ENCODE measurements around the gene PAX8. TPM values are rescaled to one million over a fixed set of nuclear protein-coding genes. Genes with fewer than 3 reads are reported as not detected.

PAX8 gene
- total and polyA plus RNA-seq, 2 experiments from 2014 or later: 5.8 to 13.1 TPM

- Histone ChIP-seq H3K36me3 (ENCODE audit: low read depth) (no peaks in the 10 kb centered on the region), H3K9ac (no peak overlapping the region), H3K4me3 (no peak overlapping the region), H3K9me2 (ENCODE audit: insufficient read depth) (no peaks in the 10 kb centered on the region), H4K20me1 (ENCODE audit: insufficient read depth) (no peaks in the 10 kb centered on the region), H3K4me2 (ENCODE audit: unreplicated experiment) (no peak overlapping the region), H3K27ac (no peak overlapping the region), H3K79me2 (ENCODE audit: insufficient read depth) (no peaks in the 10 kb centered on the region), H3K4me1 (ENCODE audit: insufficient read depth) (no peaks in the 10 kb centered on the region), H2AFZ (no peak overlapping the region), H3F3A (ENCODE audit: insufficient read depth) (no peaks in the 10 kb centered on the region), H3K27me3 (replicated peaks; ENCODE audit: insufficient read depth) (no peaks in the 10 kb centered on the region), H3K9me3 (ENCODE audit: low read depth) (no peaks in the 10 kb centered on the region)
- in situ Hi-C loops (cut with MboI): no loop called here
- TF ChIP-seq EZH2 (IDR thresholded peaks at IDR 0.05; ENCODE audit: insufficient read depth, poor library complexity, severe bottlenecking): no peak
- no peak for TF ChIP-seq EZH2phosphoT487 (IDR thresholded peaks at IDR 0.05; ENCODE audit: insufficient read depth, low read depth)
- no peak for DNase-seq
- WGBS, 2 experiments (ENCODE audit: low coverage in 1 of 2, low lambda C conversion rate in 2 of 2, missing lambda C conversion rate in 2 of 2): 73 to 76% methylated on average over 7 of the region's 7 CpGs
Observed at GRCh38 chr2:113192459-113193100, 86.1 kb downstream of the PAX8 start.

GRCh38 chr2:113190871-113191270 lies 87.8 kb downstream of the PAX8 start:
- H3K36me3 ChIP-seq (ENCODE audit: low read depth): no peaks in the 10 kb centered on the region
- no peaks in the 10 kb centered on the region for H3K9me3 ChIP-seq (ENCODE audit: low read depth)
- in situ Hi-C loops (cut with MboI): no loop called here
- H3K4me3 ChIP-seq: no peak overlapping the region
- H3K9ac ChIP-seq: no peak overlapping the region
- TF ChIP-seq EZH2 (IDR thresholded peaks at IDR 0.05; ENCODE audit: insufficient read depth, poor library complexity, severe bottlenecking) (no peak), EZH2phosphoT487 (IDR thresholded peaks at IDR 0.05; ENCODE audit: insufficient read depth, low read depth) (no peak)
- no peak overlapping the region for H2AFZ ChIP-seq
- H3K4me2 ChIP-seq (ENCODE audit: unreplicated experiment): no peak overlapping the region
- H3K4me1 ChIP-seq (ENCODE audit: insufficient read depth): no peaks in the 10 kb centered on the region
- H3K9me2 ChIP-seq (ENCODE audit: insufficient read depth): no peaks in the 10 kb centered on the region
- H4K20me1 ChIP-seq (ENCODE audit: insufficient read depth): no peaks in the 10 kb centered on the region
- DNase-seq: no peak
- 9 to 25% methylated on average over 1 of the region's 1 CpG for WGBS, 2 experiments (ENCODE audit: low coverage in 1 of 2, low lambda C conversion rate in 2 of 2, missing lambda C conversion rate in 2 of 2)
- H3K79me2 ChIP-seq (ENCODE audit: insufficient read depth): no peaks in the 10 kb centered on the region
- no peak overlapping the region for H3K27ac ChIP-seq
- no peaks in the 10 kb centered on the region for H3K27me3 ChIP-seq (replicated peaks; ENCODE audit: insufficient read depth)
- no peaks in the 10 kb centered on the region for H3F3A ChIP-seq (ENCODE audit: insufficient read depth)

GRCh38 chr2:113187771-113188170 lies 91.0 kb downstream of the PAX8 start:
- Histone ChIP-seq H3K36me3 (ENCODE audit: low read depth) (no peaks in the 10 kb centered on the region), H2AFZ (no peak overlapping the region), H3K9ac (no peak overlapping the region), H3K4me2 (ENCODE audit: unreplicated experiment) (no peak overlapping the region), H3K4me1 (ENCODE audit: insufficient read depth) (no peaks in the 10 kb centered on the region), H4K20me1 (ENCODE audit: insufficient read depth) (no peaks in the 10 kb centered on the region), H3K9me3 (ENCODE audit: low read depth) (no peaks in the 10 kb centered on the region), H3K27ac (no peak overlapping the region), H3K79me2 (ENCODE audit: insufficient read depth) (no peaks in the 10 kb centered on the region), H3K27me3 (replicated peaks; ENCODE audit: insufficient read depth) (no peaks in the 10 kb centered on the region), H3F3A (ENCODE audit: insufficient read depth) (no peaks in the 10 kb centered on the region), H3K9me2 (ENCODE audit: insufficient read depth) (no peaks in the 10 kb centered on the region), H3K4me3 (no peak overlapping the region)
- in situ Hi-C loops (cut with MboI): no loop called here
- no peak for TF ChIP-seq EZH2 (IDR thresholded peaks at IDR 0.05; ENCODE audit: insufficient read depth, poor library complexity, severe bottlenecking)
- 80 to 84% methylated on average over 6 of the region's 6 CpGs for WGBS, 2 experiments (ENCODE audit: low coverage in 1 of 2, low lambda C conversion rate in 2 of 2, missing lambda C conversion rate in 2 of 2)
- no peak for DNase-seq

GRCh38 chr2:113186433-113186796 lies 92.3 kb downstream of the PAX8 start:
- in situ Hi-C loops (cut with MboI): no loop called here
- Histone ChIP-seq H3K4me3 (no peak overlapping the region), H3K27ac (no peak overlapping the region), H3K4me2 (ENCODE audit: unreplicated experiment) (no peak overlapping the region), H3K79me2 (ENCODE audit: insufficient read depth) (no peaks in the 10 kb centered on the region), H3K9me3 (ENCODE audit: low read depth) (no peaks in the 10 kb centered on the region), H3K9me2 (ENCODE audit: insufficient read depth) (no peaks in the 10 kb centered on the region), H3F3A (ENCODE audit: insufficient read depth) (no peaks in the 10 kb centered on the region), H2AFZ (no peak overlapping the region), H4K20me1 (ENCODE audit: insufficient read depth) (no peaks in the 10 kb centered on the region), H3K9ac (no peak overlapping the region), H3K27me3 (replicated peaks; ENCODE audit: insufficient read depth) (no peaks in the 10 kb centered on the region), H3K4me1 (ENCODE audit: insufficient read depth) (no peaks in the 10 kb centered on the region), H3K36me3 (ENCODE audit: low read depth) (no peaks in the 10 kb centered on the region)
- TF ChIP-seq EZH2phosphoT487 (IDR thresholded peaks at IDR 0.05; ENCODE audit: insufficient read depth, low read depth): no peak
- no peak for TF ChIP-seq EZH2 (IDR thresholded peaks at IDR 0.05; ENCODE audit: insufficient read depth, poor library complexity, severe bottlenecking)
- DNase-seq: no peak
- WGBS, 2 experiments (ENCODE audit: low coverage in 1 of 2, low lambda C conversion rate in 2 of 2, missing lambda C conversion rate in 2 of 2): 78 to 79% methylated on average over 5 of the region's 5 CpGs

All from GM23248 (cell line).